Activated CD8-positive, alpha-beta memory T cell treated with anti-CD3 and anti-CD28 coated beads, Interleukin-2, amount 10 ng/mL, durations not matched to agents 7 days and 5 days (primary cell): ENCODE results near the gene DEGS2. TPM values are rescaled to one million over a fixed set of nuclear protein-coding genes. Genes with fewer than 3 reads are reported as not detected.

Experiments used
- ATAC-seq: fragments of 150-1000 bp; cut with Tn5 transposase; one replicate; pipeline ENCODE4 v1.10.0; 2021; ENCODE audit warnings: moderate library complexity
- CTCF ChIA-PET: fragments of 350-600 bp; sonication (Branson Sonifier 250); formaldehyde crosslinking; loops from one replicate; lab custom pipeline; 2021; ENCODE audit warnings: antibody characterized with exemption; lab: Charles Lee
- DNase-seq: peaks from one replicate; pipeline ENCODE4 v3.0.0-alpha.2; 2020
- H3K27ac Mint-ChIP-seq: one replicate; pipeline ENCODE4 v1.8.0; 2021; ENCODE audit warnings: mild to moderate bottlenecking, mixed read lengths
- H3K27me3 Mint-ChIP-seq: one replicate; pipeline ENCODE4 v1.8.0; 2021; ENCODE audit warnings: mixed read lengths
- H3K36me3 Mint-ChIP-seq: one replicate; pipeline ENCODE4 v1.8.0; 2021; ENCODE audit warnings: mild to moderate bottlenecking, mixed read lengths
- H3K4me1 Mint-ChIP-seq: one replicate; pipeline ENCODE4 v1.8.0; 2021; ENCODE audit warnings: mixed read lengths
- H3K4me3 Mint-ChIP-seq: one replicate; pipeline ENCODE4 v1.8.0; 2021; ENCODE audit warnings: mild to moderate bottlenecking, moderate library complexity, mixed read lengths
- H3K9me3 Mint-ChIP-seq: one replicate; pipeline ENCODE4 v1.8.0; 2022; ENCODE audit warnings: low read depth, mixed read lengths
- total RNA-seq, 2 experiments: library from RNA; stranded (reverse); gene quantifications; one replicate each; pipeline ENCODE4 v1.2.3, GENCODE V29; 2021

The DEGS2 gene
- total RNA-seq, 2 experiments from 2014 or later: not detected

DNA sequence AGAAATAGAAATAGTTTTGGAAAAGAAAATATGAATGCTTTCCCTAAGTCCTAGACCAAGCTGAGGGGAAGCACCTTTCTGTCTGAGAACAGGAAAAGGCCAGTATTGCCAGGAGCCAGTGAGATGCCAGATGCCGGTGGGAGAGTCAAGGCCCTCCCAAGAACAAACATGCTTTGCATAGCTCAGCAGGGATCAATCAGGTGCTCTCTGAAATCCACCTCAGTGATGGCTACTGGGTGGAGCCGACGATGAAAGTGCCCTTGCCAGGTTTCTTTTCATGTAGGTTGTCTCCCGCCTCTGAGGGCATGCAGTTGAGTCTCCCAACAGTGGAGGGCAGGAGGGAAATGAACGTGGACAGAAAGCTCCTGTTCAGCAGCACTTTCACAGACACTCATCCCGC is 28.3 kb downstream of the DEGS2 start:
- DNase-seq: no peak
- Mint-ChIP-seq H3K27ac (no peak overlapping the region), H3K4me3 (no peak overlapping the region), H3K4me1 (no peaks in the 10 kb centered on the region), H3K9me3 (no peaks in the 10 kb centered on the region), H3K27me3 (no peaks in the 10 kb centered on the region), H3K36me3 (peaks cover 68% of the 10 kb centered on the region)
- CTCF ChIA-PET: interaction anchor here (1.0 kb wide), 1 partner anchor 62 kb away, joined by 4 read pairs; no protein-coding TSS in a partner anchor
- ATAC-seq: no peak

DNA sequence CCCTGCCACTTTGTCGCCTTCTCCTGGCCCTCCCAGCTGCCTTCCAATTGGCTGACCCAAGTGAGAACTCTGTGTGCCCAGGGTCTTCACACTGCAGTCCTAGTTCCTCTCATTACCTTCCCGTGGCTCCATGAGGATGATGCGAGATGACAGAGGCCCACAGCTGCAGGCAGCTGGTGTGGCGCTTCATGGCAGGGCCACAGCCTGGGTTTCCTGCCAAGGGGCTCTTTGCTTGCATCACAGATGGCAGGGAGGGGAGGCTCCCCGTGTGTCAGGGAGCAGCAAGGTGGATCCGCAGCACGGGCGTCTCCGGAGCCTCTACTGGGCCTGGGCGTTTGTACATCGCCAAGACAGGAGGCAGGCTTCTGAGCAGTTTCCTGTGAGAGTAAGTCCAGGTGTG is 28.9 kb downstream of the DEGS2 start:
- Mint-ChIP-seq H3K36me3 (peaks cover 70% of the 10 kb centered on the region), H3K9me3 (no peaks in the 10 kb centered on the region), H3K27ac (no peak overlapping the region), H3K27me3 (no peaks in the 10 kb centered on the region), H3K4me3 (no peak overlapping the region), H3K4me1 (no peaks in the 10 kb centered on the region)
- ATAC-seq: no peak
- CTCF ChIA-PET: no interaction called here
- no peak for DNase-seq

DNA sequence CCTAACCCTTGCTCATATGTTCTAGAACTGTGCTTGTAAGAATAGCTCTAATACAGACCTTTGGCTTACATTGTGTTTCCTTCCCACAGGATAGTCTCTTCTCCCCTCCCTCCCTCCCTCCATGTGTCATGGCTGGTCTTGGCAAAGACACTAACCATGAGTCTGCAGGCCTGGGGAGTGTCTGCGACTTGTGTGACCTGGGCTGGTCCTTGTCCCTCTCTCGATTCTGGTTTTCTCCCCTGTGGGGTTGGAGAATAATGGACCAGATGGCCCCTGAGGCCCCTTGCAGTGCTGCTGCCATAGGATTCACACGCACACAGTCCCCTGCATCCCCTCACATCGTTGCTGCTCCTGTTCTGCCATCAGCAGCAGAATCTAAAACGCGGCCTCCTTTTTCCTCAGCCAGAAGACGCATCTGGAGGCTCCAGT is 30.3 kb downstream of the DEGS2 start:
- Mint-ChIP-seq H3K4me1 (no peaks in the 10 kb centered on the region), H3K9me3 (no peaks in the 10 kb centered on the region), H3K27ac (no peak overlapping the region), H3K36me3 (peaks cover 70% of the 10 kb centered on the region), H3K27me3 (no peaks in the 10 kb centered on the region), H3K4me3 (no peak overlapping the region)
- ATAC-seq (no peak), DNase-seq (no peak)
- CTCF ChIA-PET: interaction anchor here (1.3 kb wide), 1 partner anchor 64 kb away, joined by 5 read pairs; no protein-coding TSS in a partner anchor

DNA sequence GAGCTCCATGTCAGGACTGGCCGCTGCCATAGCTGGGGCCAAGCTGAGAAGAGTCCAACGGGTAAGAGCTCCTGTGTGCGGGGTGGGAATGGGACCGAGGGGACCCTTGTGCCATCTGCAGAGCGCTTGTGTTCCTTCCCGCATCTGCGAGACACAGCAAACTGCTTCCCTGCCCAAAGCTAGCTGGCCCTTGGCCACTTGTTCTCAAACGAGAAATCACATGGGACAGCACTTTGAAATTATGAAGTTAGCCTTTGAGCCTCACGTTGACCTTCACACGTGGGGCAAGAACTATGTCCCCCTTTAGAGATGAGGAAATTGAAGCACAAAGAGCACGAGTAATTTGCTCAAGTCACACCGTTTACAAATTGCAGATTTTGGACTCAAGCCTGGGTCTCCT is 30.8 kb downstream of the DEGS2 start:
- DNase-seq: no peak
- Mint-ChIP-seq H3K9me3 (no peaks in the 10 kb centered on the region), H3K4me3 (no peak overlapping the region), H3K27me3 (no peaks in the 10 kb centered on the region), H3K4me1 (no peaks in the 10 kb centered on the region), H3K27ac (no peak overlapping the region), H3K36me3 (peaks cover 67% of the 10 kb centered on the region)
- ATAC-seq: no peak
- CTCF ChIA-PET: interaction anchor here (1.3 kb wide), 1 partner anchor 64 kb away, joined by 5 read pairs; no protein-coding TSS in a partner anchor

DNA sequence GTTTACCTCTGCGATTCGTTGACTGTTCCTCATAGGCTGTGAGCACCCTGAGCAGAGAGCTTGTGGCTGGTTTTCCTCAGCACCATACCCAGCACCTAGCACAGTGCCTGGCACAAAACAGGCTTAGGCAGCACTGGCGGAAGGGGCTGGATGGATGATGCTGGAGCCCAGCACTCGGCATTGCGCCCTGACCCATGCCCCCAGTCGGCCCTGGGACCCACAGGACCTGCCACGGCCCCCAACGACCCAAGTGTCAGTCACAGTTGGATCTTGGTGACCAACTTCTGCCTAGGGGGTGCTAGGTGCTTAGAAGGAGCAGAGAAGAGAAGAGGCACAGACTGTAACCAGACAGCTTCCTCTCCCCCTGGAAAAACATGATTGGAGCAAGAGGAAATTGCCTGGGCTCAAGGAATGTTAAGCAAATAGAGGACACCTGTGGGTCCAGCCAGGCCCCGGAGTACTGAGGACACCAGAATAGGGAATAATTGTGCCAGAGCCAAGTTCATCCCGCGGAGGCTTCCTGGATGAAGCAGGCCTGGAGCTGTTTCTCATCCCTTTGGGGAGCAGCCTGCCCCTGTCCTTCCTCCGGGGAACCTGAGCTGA is 31.5 kb downstream of the DEGS2 start:
- ATAC-seq: no peak
- H3K4me3 Mint-ChIP-seq: no peak overlapping the region
- CTCF ChIA-PET: interaction anchor here (1.3 kb wide), 1 partner anchor 65 kb away, joined by 5 read pairs; no protein-coding TSS in a partner anchor
- H3K4me1 Mint-ChIP-seq: no peaks in the 10 kb centered on the region
- DNase-seq: no peak
- no peak overlapping the region for H3K27ac Mint-ChIP-seq
- H3K27me3 Mint-ChIP-seq: no peaks in the 10 kb centered on the region
- H3K9me3 Mint-ChIP-seq: no peaks in the 10 kb centered on the region
- peaks cover 68% of the 10 kb centered on the region for H3K36me3 Mint-ChIP-seq

DNA sequence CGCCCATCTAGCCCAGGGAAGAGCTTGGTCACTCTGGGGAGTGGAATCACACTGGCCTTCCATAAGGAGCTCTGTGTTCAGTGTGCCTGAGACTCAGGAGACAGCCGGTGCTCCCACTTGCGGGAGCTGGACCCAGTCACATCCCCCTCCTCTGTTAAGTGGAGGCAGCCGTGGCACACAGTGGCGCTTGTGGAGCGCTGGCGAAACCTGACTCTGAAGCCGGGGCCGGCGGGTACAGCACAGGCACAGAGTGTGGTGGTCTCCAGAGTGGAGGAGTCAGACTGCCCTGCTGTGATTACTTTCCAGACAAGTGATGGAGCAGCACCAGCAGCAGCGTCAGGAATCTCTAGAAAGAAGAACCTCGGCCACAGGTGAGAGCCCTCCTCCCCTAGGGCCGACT is 33.0 kb downstream of the DEGS2 start:
- H3K36me3 Mint-ChIP-seq: peaks cover 58% of the 10 kb centered on the region
- H3K9me3 Mint-ChIP-seq: no peaks in the 10 kb centered on the region
- H3K27ac Mint-ChIP-seq: no peak overlapping the region
- DNase-seq (no peak), ATAC-seq (no peak)
- H3K4me3 Mint-ChIP-seq: no peak overlapping the region
- H3K4me1 Mint-ChIP-seq: no peaks in the 10 kb centered on the region
- CTCF ChIA-PET: interaction anchor here (1.4 kb wide), 1 partner anchor 67 kb away, joined by 5 read pairs; no protein-coding TSS in a partner anchor
- no peaks in the 10 kb centered on the region for H3K27me3 Mint-ChIP-seq

DNA sequence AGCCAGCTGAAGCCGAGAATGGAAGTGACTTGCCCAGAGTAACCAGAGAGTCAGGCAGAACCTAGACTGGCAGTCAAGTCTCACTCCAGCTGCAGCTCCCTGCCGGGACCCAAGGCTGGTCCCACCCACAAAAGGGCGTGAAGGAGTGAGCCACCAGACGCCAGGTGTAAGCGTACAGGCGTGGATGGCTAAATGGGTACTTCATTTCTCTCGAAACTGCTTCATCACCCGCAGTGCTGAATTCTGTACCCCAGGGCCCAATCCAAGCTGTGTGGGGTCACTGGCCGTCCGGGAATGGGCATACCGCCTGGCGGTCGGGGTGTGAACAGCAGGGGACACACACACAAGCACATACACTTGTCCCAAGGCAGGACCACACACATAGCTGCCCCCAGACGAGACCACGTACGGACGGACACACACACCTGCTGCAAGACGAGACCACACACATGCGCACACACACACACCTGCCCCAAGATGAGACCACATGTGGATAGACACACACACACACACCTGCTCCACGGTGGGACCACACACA is 34.8 kb downstream of the DEGS2 start:
- H3K36me3 Mint-ChIP-seq: peaks cover 50% of the 10 kb centered on the region
- H3K27me3 Mint-ChIP-seq: no peaks in the 10 kb centered on the region
- no peaks in the 10 kb centered on the region for H3K9me3 Mint-ChIP-seq
- ATAC-seq (no peak), DNase-seq (no peak)
- H3K4me1 Mint-ChIP-seq: peaks cover 3% of the 10 kb centered on the region
- no peak overlapping the region for H3K4me3 Mint-ChIP-seq
- H3K27ac Mint-ChIP-seq: no peak overlapping the region
- CTCF ChIA-PET: no interaction called here

DNA sequence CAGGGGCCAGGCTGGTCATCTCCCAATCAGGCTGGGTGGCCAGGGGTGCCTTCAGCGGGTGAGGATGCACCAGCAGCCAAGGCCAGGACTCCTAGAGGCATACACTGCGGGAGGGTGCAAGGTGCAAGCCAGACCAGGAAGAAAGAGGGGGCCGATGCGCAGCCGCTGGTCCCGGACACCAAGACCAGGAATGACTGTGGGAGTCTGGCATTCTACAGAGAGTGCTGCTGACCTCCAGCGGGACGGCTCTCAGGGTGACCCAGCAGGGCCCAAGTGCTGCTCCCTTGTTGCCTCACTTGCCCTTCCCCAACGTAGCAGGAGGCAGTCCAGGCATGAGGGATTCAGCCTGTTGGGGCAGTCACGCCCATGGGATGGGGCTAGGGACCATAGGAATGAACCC is 35.8 kb downstream of the DEGS2 start:
- no peaks in the 10 kb centered on the region for H3K9me3 Mint-ChIP-seq
- ATAC-seq (no peak), DNase-seq (no peak)
- H3K27ac Mint-ChIP-seq: no peak overlapping the region
- CTCF ChIA-PET: no interaction called here
- peaks cover 3% of the 10 kb centered on the region for H3K4me1 Mint-ChIP-seq
- H3K4me3 Mint-ChIP-seq: no peak overlapping the region
- H3K27me3 Mint-ChIP-seq: no peaks in the 10 kb centered on the region
- peaks cover 43% of the 10 kb centered on the region for H3K36me3 Mint-ChIP-seq

DNA sequence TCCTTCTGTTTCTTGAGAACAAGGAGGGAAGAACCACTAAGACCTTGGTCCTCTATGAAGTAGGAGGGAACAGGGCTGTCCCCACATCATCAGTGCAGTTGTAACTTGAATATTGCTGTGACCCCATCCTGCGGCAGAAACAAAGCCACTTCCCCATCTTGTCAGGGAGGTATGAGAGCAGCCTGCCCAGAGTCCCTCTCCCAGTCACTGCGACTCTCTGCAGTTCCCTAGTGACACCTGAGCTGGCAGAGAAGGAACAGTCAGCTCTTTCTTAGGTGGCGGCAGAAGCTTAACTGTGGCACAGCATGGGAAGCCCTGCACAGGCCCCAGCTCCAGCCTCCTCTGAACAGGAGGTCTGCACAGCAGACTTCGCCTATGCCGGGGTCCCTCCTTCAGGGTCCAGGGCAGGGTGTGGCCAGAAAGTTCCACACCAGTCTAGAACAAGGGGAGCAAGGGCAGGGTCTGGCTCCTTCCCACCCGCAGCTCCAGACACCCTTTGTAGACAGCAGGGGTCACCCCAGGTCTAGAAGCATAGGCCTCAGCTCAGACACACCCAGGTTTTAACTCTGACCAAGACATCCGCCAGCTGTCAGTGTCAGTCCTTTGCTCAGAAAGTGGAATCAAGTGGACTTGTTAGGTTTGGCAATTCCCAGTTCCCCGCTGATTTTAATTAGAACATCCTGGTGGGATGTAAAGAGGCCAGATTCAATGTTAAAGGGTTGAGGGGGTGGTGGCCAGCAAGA is 36.8 kb downstream of the DEGS2 start:
- Mint-ChIP-seq H3K36me3 (peaks cover 44% of the 10 kb centered on the region), H3K27ac (peak overlapping the region; percentile 38), H3K4me3 (no peak overlapping the region), H3K9me3 (no peaks in the 10 kb centered on the region), H3K4me1 (peaks cover 3% of the 10 kb centered on the region), H3K27me3 (no peaks in the 10 kb centered on the region)
- DNase-seq (no peak), ATAC-seq (no peak)
- CTCF ChIA-PET: interaction anchor here (0.8 to 4.6 kb wide), 2 partner anchors 14 to 70 kb away, joined by 3 to 20 read pairs; no protein-coding TSS in a partner anchor

DNA sequence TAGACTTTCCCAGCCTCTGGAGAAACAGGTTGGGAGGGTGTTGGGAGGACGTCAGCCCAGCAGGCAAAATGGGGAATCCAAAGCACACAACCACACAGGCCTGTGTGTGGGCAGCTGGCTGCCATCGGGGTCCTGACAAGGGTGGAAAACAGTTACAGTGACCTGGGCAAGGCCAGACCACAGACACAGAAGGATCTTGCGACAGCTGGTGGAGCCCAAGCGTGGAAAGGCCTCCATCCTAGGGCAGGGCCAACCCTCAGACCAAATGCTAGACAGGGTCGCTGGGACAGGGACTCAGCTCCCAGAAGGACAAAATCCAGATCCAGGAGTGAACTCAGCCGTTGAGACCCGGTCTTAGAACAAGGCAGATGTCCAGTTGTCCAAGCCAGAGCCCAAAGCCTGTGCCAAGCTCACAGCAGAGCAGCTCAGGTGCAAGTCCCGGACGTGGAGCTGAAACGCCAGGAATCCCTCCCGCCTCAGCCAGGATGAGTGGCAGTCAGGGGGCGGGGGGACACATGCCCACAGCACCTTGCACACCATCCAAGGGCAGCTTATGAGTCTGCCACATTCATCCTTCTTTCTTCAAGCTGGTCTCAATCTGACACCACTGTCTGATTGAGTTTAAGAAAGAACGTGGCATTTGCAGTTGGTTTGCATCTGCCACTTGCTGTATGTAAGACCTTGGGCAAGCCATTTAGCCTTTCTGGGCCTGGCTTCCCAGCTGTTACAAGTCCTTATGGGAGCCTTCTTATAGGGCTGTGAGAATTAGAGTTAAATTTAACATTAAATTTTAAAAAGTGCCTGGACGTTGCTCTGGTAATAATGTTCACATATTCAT is 37.6 kb downstream of the DEGS2 start:
- Mint-ChIP-seq H3K27me3 (no peaks in the 10 kb centered on the region), H3K4me1 (peaks cover 3% of the 10 kb centered on the region), H3K36me3 (peaks cover 38% of the 10 kb centered on the region), H3K4me3 (no peak overlapping the region), H3K27ac (no peak overlapping the region), H3K9me3 (no peaks in the 10 kb centered on the region)
- CTCF ChIA-PET: interaction anchor here (0.8 to 4.6 kb wide), 3 partner anchors 13 to 71 kb away, joined by 3 to 20 read pairs (median 3); no protein-coding TSS in a partner anchor
- ATAC-seq (no peak), DNase-seq (no peak)

DNA sequence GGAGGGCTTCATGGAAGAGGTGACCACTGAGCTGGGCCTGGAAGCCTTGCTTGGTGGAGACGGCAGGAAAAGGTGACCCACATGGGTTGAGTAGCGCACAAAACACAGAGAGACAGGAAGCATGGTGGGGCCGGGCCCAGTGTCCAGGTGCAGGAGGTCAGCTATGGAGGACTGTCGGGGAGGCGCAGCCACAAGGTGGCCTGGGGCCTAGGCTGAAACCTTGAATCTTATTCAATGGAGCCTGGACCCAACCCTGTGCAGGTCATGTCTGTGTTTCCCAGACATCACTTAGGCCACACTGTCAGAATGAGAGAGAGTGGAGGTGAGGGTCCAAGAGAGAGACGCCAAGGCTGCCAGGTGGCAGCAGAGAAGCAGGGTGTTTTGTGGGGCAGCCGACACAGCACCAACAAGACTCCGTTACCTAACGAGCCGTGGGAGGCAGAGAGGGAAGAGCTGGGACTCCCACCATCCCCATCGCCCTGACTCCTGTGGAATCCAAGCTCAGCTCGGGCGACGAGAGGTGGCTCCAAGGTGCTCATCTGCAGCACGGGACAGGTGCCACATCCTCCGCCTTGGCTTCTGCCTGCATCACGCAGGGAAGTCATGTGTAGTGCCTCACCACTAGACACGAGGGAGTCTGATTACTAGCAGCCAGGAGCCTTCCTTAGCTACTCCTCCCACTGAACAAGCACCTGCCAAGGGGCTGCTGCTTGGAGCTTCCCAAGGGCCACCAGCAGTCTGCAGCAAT is 38.7 kb downstream of the DEGS2 start:
- CTCF ChIA-PET: interaction anchor here (1.0 to 4.6 kb wide), 2 partner anchors 12 to 64 kb away, joined by 3 to 20 read pairs; no protein-coding TSS in a partner anchor
- H3K27me3 Mint-ChIP-seq: no peaks in the 10 kb centered on the region
- H3K36me3 Mint-ChIP-seq: peaks cover 36% of the 10 kb centered on the region
- DNase-seq (no peak), ATAC-seq (no peak)
- H3K4me1 Mint-ChIP-seq: peaks cover 3% of the 10 kb centered on the region
- H3K4me3 Mint-ChIP-seq: no peak overlapping the region
- peak overlapping the region; percentile 22 for H3K27ac Mint-ChIP-seq
- no peaks in the 10 kb centered on the region for H3K9me3 Mint-ChIP-seq

DNA sequence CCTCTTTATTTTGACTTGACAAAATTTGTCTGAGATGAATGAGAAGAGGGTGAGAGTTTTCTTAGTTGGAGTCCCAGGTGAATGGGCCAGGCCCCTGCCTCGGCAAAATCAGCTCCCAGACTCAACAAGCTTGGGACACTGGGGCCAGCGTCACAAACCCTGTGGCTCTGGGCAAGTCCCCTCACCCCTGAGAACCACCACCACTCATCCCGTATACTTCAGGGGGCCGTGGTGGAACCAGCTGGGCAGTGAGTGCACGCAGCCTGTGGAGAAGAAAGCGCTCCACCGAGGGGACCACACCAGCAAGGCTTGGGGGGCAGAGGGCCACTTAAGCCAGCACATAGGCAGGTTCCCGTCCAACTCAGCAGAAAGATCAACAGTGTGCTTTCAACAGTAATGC is 40.2 kb downstream of the DEGS2 start:
- H3K27me3 Mint-ChIP-seq: no peaks in the 10 kb centered on the region
- H3K27ac Mint-ChIP-seq: no peak overlapping the region
- no peaks in the 10 kb centered on the region for H3K9me3 Mint-ChIP-seq
- CTCF ChIA-PET: interaction anchor here (1.8 to 4.6 kb wide), 3 partner anchors 11 to 74 kb away, joined by 5 to 20 read pairs (median 6); no protein-coding TSS in a partner anchor
- H3K4me1 Mint-ChIP-seq: peaks cover 3% of the 10 kb centered on the region
- no peak for DNase-seq
- peaks cover 30% of the 10 kb centered on the region for H3K36me3 Mint-ChIP-seq
- no peak for ATAC-seq
- H3K4me3 Mint-ChIP-seq: no peak overlapping the region
